ENCODE data around the gene FZR1.

DNA sequence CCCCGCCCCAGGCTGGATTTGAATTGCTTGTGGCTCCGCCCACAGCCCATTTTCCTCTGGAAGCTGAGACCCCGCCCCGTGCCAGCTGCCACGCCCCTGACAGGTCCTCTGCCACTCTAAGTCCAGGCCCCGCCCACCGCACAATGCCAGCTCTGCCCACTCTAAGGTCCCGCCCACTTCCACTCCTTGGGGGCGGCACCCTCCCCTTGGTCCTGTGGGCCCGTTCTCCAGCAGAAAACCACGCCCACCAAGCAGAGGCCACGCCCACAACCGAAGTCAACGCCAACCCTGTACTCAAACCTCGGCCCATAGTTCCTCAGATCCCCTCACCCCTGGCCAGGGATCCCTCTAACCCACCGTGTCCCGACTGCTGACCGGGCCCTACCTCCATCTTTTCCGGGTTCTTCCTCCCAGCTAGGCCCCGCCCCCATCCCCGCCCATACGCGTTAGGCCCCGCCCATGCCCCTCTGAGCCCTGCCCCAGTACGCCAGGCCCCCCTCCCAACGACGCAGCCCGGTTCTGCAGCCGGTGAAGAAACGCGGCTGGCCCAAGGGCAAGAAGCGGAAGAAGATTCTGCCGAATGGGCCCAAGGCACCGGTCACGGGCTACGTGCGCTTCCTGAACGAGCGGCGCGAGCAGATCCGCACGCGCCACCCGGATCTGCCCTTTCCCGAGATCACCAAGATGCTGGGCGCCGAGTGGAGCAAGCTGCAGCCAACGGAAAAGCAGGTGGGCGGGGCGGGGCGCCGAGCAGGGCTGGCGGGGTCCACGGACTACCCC lies 67.9 kb downstream of the FZR1 start:
- TF ChIP-seq, protein P1, sequence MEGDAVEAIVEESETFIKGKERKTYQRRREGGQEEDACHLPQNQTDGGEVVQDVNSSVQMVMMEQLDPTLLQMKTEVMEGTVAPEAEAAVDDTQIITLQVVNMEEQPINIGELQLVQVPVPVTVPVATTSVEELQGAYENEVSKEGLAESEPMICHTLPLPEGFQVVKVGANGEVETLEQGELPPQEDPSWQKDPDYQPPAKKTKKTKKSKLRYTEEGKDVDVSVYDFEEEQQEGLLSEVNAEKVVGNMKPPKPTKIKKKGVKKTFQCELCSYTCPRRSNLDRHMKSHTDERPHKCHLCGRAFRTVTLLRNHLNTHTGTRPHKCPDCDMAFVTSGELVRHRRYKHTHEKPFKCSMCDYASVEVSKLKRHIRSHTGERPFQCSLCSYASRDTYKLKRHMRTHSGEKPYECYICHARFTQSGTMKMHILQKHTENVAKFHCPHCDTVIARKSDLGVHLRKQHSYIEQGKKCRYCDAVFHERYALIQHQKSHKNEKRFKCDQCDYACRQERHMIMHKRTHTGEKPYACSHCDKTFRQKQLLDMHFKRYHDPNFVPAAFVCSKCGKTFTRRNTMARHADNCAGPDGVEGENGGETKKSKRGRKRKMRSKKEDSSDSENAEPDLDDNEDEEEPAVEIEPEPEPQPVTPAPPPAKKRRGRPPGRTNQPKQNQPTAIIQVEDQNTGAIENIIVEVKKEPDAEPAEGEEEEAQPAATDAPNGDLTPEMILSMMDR (IDR thresholded peaks at IDR 0.05): no peak
- TF ChIP-seq POLR2A (IDR thresholded peaks at IDR 0.05): no peak
